DOHH2 (cell line): ENCODE measurements around the gene PDCD10.

Experiments used
- CTCF ChIP-seq: fragments of 200-600 bp; sonication (generic); IDR thresholded peaks from one replicate; pipeline ENCODE4 v1.5.1; 2014; ENCODE audit warnings: antibody characterized with exemption, mild to moderate bottlenecking, low read depth, low read length; ENCODE audit not compliant: poor library complexity, severe bottlenecking
- EZH2phosphoT487 ChIP-seq: fragments of 200-600 bp; sonication (generic); IDR thresholded peaks from 2 replicates; pipeline ENCODE4 v1.6.1; 2017; ENCODE audit warnings: borderline replicate concordance, mild to moderate bottlenecking, antibody characterized with exemption, low read length, moderate library complexity, mixed read lengths

- TF ChIP-seq CTCF (no peak), EZH2phosphoT487 (no peak)
These were observed 40.6 kb downstream of the PDCD10 start for GRCh38 chr3:167694121-167694520.
